ENCODE measurements around the gene RABEP2.
"Not testable (repeated sequence)": the region's sequence is repeated elsewhere in the genome, so short reads cannot be mapped to it uniquely, and the experiment has no call there.

RABEP2 gene

GRCh38 chr16:28903344-28904042 lies 21.5 kb downstream of the RABEP2 start:
- DNase-seq, result no peak

GRCh38 chr16:28902909-28903308 lies 22.1 kb downstream of the RABEP2 start:
- no peak for DNase-seq

- no peak for DNase-seq
These were observed 23.2 kb downstream of the RABEP2 start for GRCh38 chr16:28901862-28902261.

- no peak for DNase-seq
These were observed 24.4 kb downstream of the RABEP2 start for GRCh38 chr16:28900601-28901000.

- no peak for DNase-seq
These were observed 25.0 kb downstream of the RABEP2 start for GRCh38 chr16:28899882-28900590.

GRCh38 chr16:28898942-28899341 lies 26.1 kb downstream of the RABEP2 start:
- no peak for DNase-seq

- DNase-seq, result no peak
These were observed 26.8 kb downstream of the RABEP2 start for GRCh38 chr16:28898266-28898665.

GRCh38 chr16:28897826-28898225 lies 27.2 kb downstream of the RABEP2 start:
- DNase-seq, result no peak

GRCh38 chr16:28895609-28896008 lies 29.4 kb downstream of the RABEP2 start:
- no peak for DNase-seq

- DNase-seq, result no peak
These were observed 31.7 kb downstream of the RABEP2 start for GRCh38 chr16:28893291-28893690.

GRCh38 chr16:28891964-28892890 lies 32.8 kb downstream of the RABEP2 start:
- no peak for DNase-seq

- DNase-seq, result not testable (repeated sequence)
These were observed 34.7 kb downstream of the RABEP2 start for GRCh38 chr16:28890355-28890754.

- DNase-seq, result no peak
These were observed 38.1 kb downstream of the RABEP2 start for GRCh38 chr16:28886945-28887344.

GRCh38 chr16:28884045-28884444 lies 41.0 kb downstream of the RABEP2 start:
- no peak for DNase-seq

GRCh38 chr16:28883221-28883996 lies 41.6 kb downstream of the RABEP2 start:
- DNase-seq, result no peak

- DNase-seq, result no peak
These were observed 42.4 kb downstream of the RABEP2 start for GRCh38 chr16:28882551-28883160.

GRCh38 chr16:28881565-28881964 lies 43.5 kb downstream of the RABEP2 start:
- DNase-seq, result not testable (repeated sequence)

- DNase-seq, result no peak
These were observed 44.1 kb downstream of the RABEP2 start for GRCh38 chr16:28880955-28881354.

GRCh38 chr16:28880589-28880915 lies 44.5 kb downstream of the RABEP2 start:
- DNase-seq, result no peak

GRCh38 chr16:28879841-28880588 lies 45.0 kb downstream of the RABEP2 start:
- DNase-seq, result peak; percentile 58

- no peak for DNase-seq
These were observed 45.7 kb downstream of the RABEP2 start for GRCh38 chr16:28879261-28879840.
